K562 (cell line): ENCODE results near the gene LRP2. TPM values are rescaled to one million over a fixed set of nuclear protein-coding genes. Genes with fewer than 3 reads are reported as not detected.

Experiments
- ATAC-seq: fragments of 200-7000 bp; cut with Tn5 transposase; 3 replicates; pipeline ENCODE4 v1.9.1; 2020; ENCODE audit warnings: moderate library complexity
- BruUV-seq: library from RNA; stranded (reverse); fragments of 400-500 nt; replicated peaks from 2 replicates; lab custom pipeline; 2021; lab: Mats Ljungman, UMichigan
- CTCF ChIA-PET: fragments of 300-600 bp; formaldehyde crosslinking; extraction: SDS; loops from one replicate; lab custom pipeline; 2021; ENCODE audit warnings: low intra/inter-chr PET ratio; lab: Yijun Ruan, JAX
- POLR2A ChIA-PET: fragments of 300-600, 350-650 bp; sonication (Branson Sonifier 250); formaldehyde crosslinking; extraction: SDS; loops from one replicate; lab custom pipeline; 2021; ENCODE audit warnings: antibody characterized with exemption, inconsistent platforms; lab: Yijun Ruan, JAX
- DNase-seq, 4 experiments: peaks; one replicate each; pipeline versions ENCODE4 v3.0.0 to v3.0.0-alpha.2; 2011 to 2018; ENCODE audit warnings: low spot score in 3 of 4, mixed read lengths in 3 of 4; ENCODE audit errors: extremely low read depth in 1 of 4
- FAIRE-seq: peaks from 2 replicates; lab custom pipeline; 2011; peaks lifted over from hg19 to GRCh38; lab: Jason Lieb, UNC
- H2AFZ ChIP-seq: 2 replicates; pipeline ENCODE4 v1.6.0; 2011; ENCODE audit warnings: low read depth, low read length, control low read depth, inconsistent platforms
- H3K27ac ChIP-seq: fragments of 200-600 bp; 3 replicates; pipeline ENCODE4 v1.8.0; 2011; ENCODE audit warnings: low read depth, mild to moderate bottlenecking, control low read depth, inconsistent platforms, low read length, moderate library complexity, mixed read lengths; ENCODE audit errors: extremely low read depth
- H3K27me3 ChIP-seq, 2 experiments: fragments of 300-600 bp in 1 of 2; 2 replicates in 1 of 2; 3 replicates in 1 of 2; pipeline versions ENCODE4 v1.6.0 to v1.8.0; 2011; ENCODE audit warnings: inconsistent platforms in 2 of 2, low read length in 2 of 2, mild to moderate bottlenecking in 1 of 2, mixed read lengths in 1 of 2, moderate library complexity in 1 of 2; ENCODE audit not compliant: control insufficient read depth in 2 of 2, insufficient read depth in 2 of 2
- H3K36me3 ChIP-seq: fragments of 300-600 bp; 3 replicates; pipeline ENCODE4 v1.8.0; 2011; ENCODE audit warnings: mild to moderate bottlenecking, low read length, inconsistent platforms; ENCODE audit not compliant: control insufficient read depth, insufficient read depth
- H3K4me1 ChIP-seq, 2 experiments: fragments of 200-600 bp in 1 of 2; replicated peaks in 1 of 2; 2 replicates in 1 of 2; 3 replicates in 1 of 2; pipeline versions ENCODE4 v1.5.1 to v1.8.0; 2011; ENCODE audit warnings: inconsistent platforms in 2 of 2, low read length in 2 of 2, mild to moderate bottlenecking in 1 of 2, mixed read lengths in 1 of 2, moderate library complexity in 1 of 2; ENCODE audit not compliant: control insufficient read depth in 2 of 2, insufficient read depth in 2 of 2
- H3K4me2 ChIP-seq: 2 replicates; pipeline ENCODE4 v1.6.1; 2011; ENCODE audit warnings: low read length, control low read depth, inconsistent platforms, mixed read lengths; ENCODE audit not compliant: insufficient read depth
- H3K4me3 ChIP-seq: fragments of 200-600 bp; sonication (generic), shearing (Covaris generic); 2 replicates; pipeline ENCODE4 v1.5.1; 2016; ENCODE audit warnings: control low read depth, inconsistent platforms
- H3K79me2 ChIP-seq: fragments of 200-600 bp; 3 replicates; pipeline ENCODE4 v1.8.0; 2011; ENCODE audit warnings: low read length, inconsistent platforms; ENCODE audit not compliant: control insufficient read depth, insufficient read depth
- H3K9ac ChIP-seq, 2 experiments: 2 replicates each; pipeline versions ENCODE4 v1.6.0 to v1.6.1; 2011; ENCODE audit warnings: low read depth in 2 of 2, low read length in 2 of 2, control low read depth in 1 of 2, inconsistent platforms in 1 of 2, mild to moderate bottlenecking in 1 of 2, mixed read lengths in 1 of 2; ENCODE audit not compliant: insufficient read depth in 1 of 2
- H3K9me1 ChIP-seq: one replicate; pipeline ENCODE4 v1.6.0; 2011; ENCODE audit warnings: inconsistent platforms, mild to moderate bottlenecking, low read length, moderate library complexity; ENCODE audit not compliant: control insufficient read depth, insufficient read depth
- H3K9me3 ChIP-seq: replicated peaks from 2 replicates; pipeline ENCODE4 v1.5.1; 2011; ENCODE audit warnings: low read depth, low read length, inconsistent platforms; ENCODE audit not compliant: control insufficient read depth, insufficient read depth
- H4K20me1 ChIP-seq: replicated peaks from 2 replicates; pipeline ENCODE4 v1.6.1; 2011; ENCODE audit warnings: low read length, inconsistent platforms, mixed read lengths; ENCODE audit not compliant: control insufficient read depth, insufficient read depth
- ATF7 ChIP-seq: fragments of 450-650 bp; IDR thresholded peaks from 2 replicates; pipeline ENCODE4 v1.7.1; 2014; ENCODE audit warnings: mild to moderate bottlenecking, moderate library complexity
- CEBPG ChIP-seq, 3 experiments: fragments of 200-800 bp in 1 of 3; sonication (Bioruptor generic) in 1 of 3; sonication (generic) in 1 of 3; formaldehyde crosslinking in 1 of 3; IDR thresholded peaks in 2 of 3; conservative IDR thresholded peaks in 1 of 3; 2 replicates each; pipeline versions ENCODE4 v1.6.1 to v1.8.0; 2016 to 2022; ENCODE audit warnings: missing compliant biosample characterization in 2 of 3, missing genetic modification characterization in 2 of 3, mild to moderate bottlenecking in 1 of 3, missing genetic modification reagents in 1 of 3
- EWSR1 ChIP-seq: fragments of 450-650 bp; IDR thresholded peaks from 2 replicates; pipeline ENCODE4 v1.6.1; 2018; ENCODE audit warnings: borderline replicate concordance, mild to moderate bottlenecking, low read depth, moderate library complexity; ENCODE audit not compliant: partially characterized antibody
- HNRNPUL1 ChIP-seq: fragments of 200-400 bp; formaldehyde crosslinking; IDR thresholded peaks from 2 replicates; pipeline ENCODE4 v1.6.1; 2017; ENCODE audit warnings: low read length
- IFI16 ChIP-seq: fragments of 250-450 bp; sonication (Bioruptor Pico); IDR thresholded peaks from 2 replicates; pipeline ENCODE4 v2.1.2; 2022; ENCODE audit warnings: mild to moderate bottlenecking, inconsistent platforms
- KHSRP ChIP-seq: fragments of 450-650 bp; IDR thresholded peaks from 2 replicates; pipeline ENCODE4 v1.6.1; 2017
- MCM7 ChIP-seq, 2 experiments: fragments of 450-650 bp; IDR thresholded peaks; 2 replicates each; pipeline ENCODE4 v1.6.1; 2016 to 2018
- NR2F6 ChIP-seq: fragments of 450-650 bp; formaldehyde crosslinking; IDR thresholded peaks from 2 replicates; pipeline ENCODE4 v1.4.0; 2020; ENCODE audit warnings: mild to moderate bottlenecking
- PML ChIP-seq: IDR thresholded peaks from 2 replicates; pipeline ENCODE4 v1.6.1; 2012; ENCODE audit warnings: low read length, inconsistent platforms
- SMAD3 ChIP-seq: fragments of 450-650 bp; formaldehyde crosslinking; conservative IDR thresholded peaks from 2 replicates; pipeline ENCODE4 v1.4.0; 2020; ENCODE audit warnings: mild to moderate bottlenecking
- TAF15 ChIP-seq: fragments of 200-400 bp; formaldehyde crosslinking; IDR thresholded peaks from 2 replicates; pipeline ENCODE4 v1.6.1; 2017; ENCODE audit warnings: mild to moderate bottlenecking, low read depth, low read length, moderate library complexity
- TOE1 ChIP-seq, 2 experiments: fragments of 450-650 bp in 1 of 2; sonication (generic) in 1 of 2; formaldehyde crosslinking in 1 of 2; IDR thresholded peaks; 2 replicates each; pipeline versions ENCODE4 v1.7.1 to v1.8.0; 2016 to 2022; ENCODE audit warnings: borderline replicate concordance in 2 of 2, mild to moderate bottlenecking in 2 of 2, antibody characterized with exemption in 1 of 2, inconsistent platforms in 1 of 2, low read depth in 1 of 2, missing genetic modification reagents in 1 of 2, moderate library complexity in 1 of 2
- ZNF324 ChIP-seq: fragments of 250-450 bp; sonication (Bioruptor Pico); IDR thresholded peaks from 2 replicates; pipeline ENCODE4 v1.4.0; 2020; ENCODE audit warnings: mild to moderate bottlenecking
- WGBS: fragments of 100-300 bp; shearing (Covaris generic); methylation state at CpG from one replicate; pipeline ENCODE4 v1.1.6; 2016; ENCODE audit warnings: low coverage, mixed read lengths; ENCODE audit not compliant: insufficient coverage; ENCODE audit errors: missing lambda C conversion rate; 5-methylcytosine and 5-hydroxymethylcytosine counted together
- in situ Hi-C: fragments of 300-500 bp; cut with MboI; formaldehyde crosslinking; loops from 4 replicates; pipeline ENCODE4 v1.15.0; 2018; ENCODE audit warnings: inconsistent platforms, mixed read lengths
- intact Hi-C: fragments of 100-400 bp; cut with micrococcal nuclease; formaldehyde crosslinking; loops from 2 replicates; pipeline ENCODE4 v1.14.2; 2022
- polyA plus RNA-seq, 8 experiments: library from polyadenylated mRNA; depleted of rRNA in 4 of 8; stranded (reverse) in 5 of 8; unstranded in 3 of 8; fragments of >200 nt; fragmentation: Nextera tagmentation in 2 of 8; fragmentation: Illumina TruSeq in 1 of 8; extraction: Ambion mirVana in 2 of 8; extraction: Trizol in 1 of 8; gene quantifications; 2 replicates each; pipeline versions ENCODE4 v1.2.1 to v1.2.3, GENCODE V29; 2011 to 2014; ENCODE audit warnings: inconsistent platforms in 1 of 8, missing spikeins in 1 of 8
- total RNA-seq, 7 experiments: library from RNA; depleted of rRNA in 6 of 7; stranded (reverse); fragments of >200 nt in 6 of 7; fragmentation: Illumina TruSeq in 2 of 7; extraction: Trizol in 2 of 7; gene quantifications; 2 replicates each; pipeline versions ENCODE4 v1.2.1 to v1.2.3, GENCODE V29; 2011 to 2021; ENCODE audit warnings: low replicate concordance in 1 of 7

The LRP2 gene
- total and polyA plus RNA-seq, 9 of the 15 experiments (the other 6 are each of a cell fraction or from before 2014, with no cell fraction given) = 0.04 to 0.18 (median 0.11) TPM; not detected in 1

DNA sequence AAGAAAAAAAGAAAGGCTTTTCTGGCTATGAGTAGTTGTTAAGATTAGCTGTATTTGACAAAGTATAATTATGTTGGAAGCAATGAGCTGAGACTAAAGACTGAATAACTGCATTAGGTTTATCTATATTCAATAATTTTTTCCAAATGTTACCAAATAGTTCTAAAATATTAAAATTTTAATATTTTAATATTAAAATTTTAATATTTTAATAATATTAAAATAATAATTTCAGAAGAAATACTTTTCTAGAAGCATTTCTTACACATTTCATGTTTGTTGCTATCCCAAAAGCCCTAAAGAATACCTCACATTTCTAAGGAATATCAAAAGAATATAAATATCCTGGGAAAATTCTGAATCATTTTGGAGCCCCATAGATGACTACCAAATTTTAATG, 74.7 kb downstream of the LRP2 start (continued):
- no peak for TF ChIP-seq SMAD3 (CRISPR knock-in tag)
- no peak for TF ChIP-seq ATF7
- TF ChIP-seq TOE1 (IDR thresholded peaks at IDR 0.05; ENCODE audit: borderline replicate concordance) = no peak
- no peak for TF ChIP-seq TOE1 (CRISPR knock-in tag; IDR thresholded peaks at IDR 0.05; ENCODE audit: borderline replicate concordance, low read depth)
- TF ChIP-seq NR2F6 (CRISPR knock-in tag) = no peak
- TF ChIP-seq EWSR1 = no peak
- TF ChIP-seq TAF15 = no peak
- no peak for TF ChIP-seq PML

DNA sequence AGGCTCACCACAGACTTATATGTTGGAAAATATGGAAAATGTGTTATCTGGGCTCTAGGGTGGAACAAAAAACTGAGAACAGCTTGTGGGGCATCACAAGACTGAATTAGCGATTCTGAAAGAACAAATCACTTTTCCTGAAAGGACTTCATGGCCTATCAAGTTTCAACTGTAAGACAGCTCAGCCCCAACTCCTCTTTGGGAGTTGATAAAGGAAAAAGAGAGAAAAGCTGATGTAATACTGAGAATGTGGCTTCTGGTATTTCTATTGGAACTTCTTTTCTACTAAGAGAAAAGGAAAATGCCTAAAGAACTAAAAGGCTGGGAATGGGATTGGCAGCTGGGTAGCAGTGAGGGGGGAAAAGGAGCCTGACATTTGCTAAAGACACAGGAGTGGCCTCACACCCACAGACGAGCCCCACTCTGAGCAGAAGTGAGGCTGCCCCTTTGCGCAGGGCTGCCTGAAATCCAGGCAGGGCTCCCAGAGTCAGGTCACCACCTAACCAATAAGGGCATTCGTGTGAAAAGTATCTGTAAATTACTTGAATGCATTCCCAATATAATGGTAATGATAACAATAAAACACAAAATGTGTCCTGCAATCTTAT, 75.6 kb downstream of the LRP2 start:
- H3K9ac ChIP-seq = no peak overlapping the region
- WGBS = 10% methylated on average over 4 of the region's 4 CpGs
- POLR2A ChIA-PET = interaction anchor here (0.6 kb wide), 1 partner anchor 28 kb away, joined by 3 read pairs; no protein-coding TSS in a partner anchor
- ATAC-seq (peak; percentile 64; the same call in 2 of the 3 replicates), DNase-seq (no peak), FAIRE-seq (no peak)
- H4K20me1 ChIP-seq = no peaks in the 10 kb centered on the region
- H3K4me2 ChIP-seq = no peak overlapping the region
- TF ChIP-seq CEBPG (CRISPR knock-in tag; IDR thresholded peaks at IDR 0.05) (no peak), CEBPG (tag; conservative IDR thresholded peaks at IDR 0.05 in 1 of 2, IDR thresholded peaks at IDR 0.05 in 1 of 2) (peak in 1 of 2 experiments; percentile 52; a peak in 1 of 4 replicates), ZNF324 (CRISPR knock-in tag) (no peak), IFI16 (CRISPR knock-in tag) (no peak), KHSRP (no peak), MCM7 (IDR thresholded peaks at IDR 0.05) (no peak), HNRNPUL1 (no peak)
- H3K27me3 ChIP-seq = peaks cover 8 to 9% of the 10 kb centered on the region in 2 experiments; a peak in 2 of 5 replicates
- in situ Hi-C loops (no loop called here), intact Hi-C loops (no loop called here)
- H3K9me1 ChIP-seq = no peaks in the 10 kb centered on the region
- CTCF ChIA-PET = no interaction called here
- no peaks in the 10 kb centered on the region for H3K36me3 ChIP-seq
- BruUV-seq = no TSS peak
- H3K79me2 ChIP-seq = no peaks in the 10 kb centered on the region
- H3K4me1 ChIP-seq = no peaks in the 10 kb centered on the region
- no peaks in the 10 kb centered on the region for H3K9me3 ChIP-seq
- no peak overlapping the region for H3K4me3 ChIP-seq
- no peak overlapping the region for H2AFZ ChIP-seq
- H3K27ac ChIP-seq = no peak overlapping the region
